ENCODE data around the gene ANGEL2.

The ANGEL2 gene

GRCh38 chr1:212950243-212951125 lies 65.2 kb downstream of the ANGEL2 start, which contains the start of gene VASH2:
VASH2 (plus strand) TSS chr1:212950541; CDS start chr1:212951543, 1,002 bp downstream.
- DNase-seq = peak; percentile 99

- DNase-seq = no peak
Measured at GRCh38 chr1:212949771-212950170, 65.9 kb downstream of the ANGEL2 start.

- no peak for DNase-seq
Measured at GRCh38 chr1:212946872-212947271, 68.8 kb downstream of the ANGEL2 start.

GRCh38 chr1:212945463-212946160 lies 70.1 kb downstream of the ANGEL2 start:
- DNase-seq = peak; percentile 18

GRCh38 chr1:212945056-212945455 lies 70.6 kb downstream of the ANGEL2 start:
- no peak for DNase-seq

GRCh38 chr1:212944229-212944901 lies 71.3 kb downstream of the ANGEL2 start:
- no peak for DNase-seq

- DNase-seq = no peak
Measured at GRCh38 chr1:212943393-212943710, 72.3 kb downstream of the ANGEL2 start.

- no peak for DNase-seq
Measured at GRCh38 chr1:212942679-212943392, 72.8 kb downstream of the ANGEL2 start.

All from NCI-H82 (cell line).